Esophagus muscularis mucosa (tissue), 4 donors: Measurements from ENCODE around the gene SLC28A1.

Experiments used
- CTCF ChIP-seq, 3 experiments: fragments of 200-600 bp in 2 of 3; fragments of 450-650 bp in 1 of 3; sonication (generic) in 2 of 3; IDR thresholded peaks; one replicate each; pipeline ENCODE4 v1.5.1; 2017 to 2019; ENCODE audit warnings: antibody characterized with exemption in 3 of 3, mild to moderate bottlenecking in 2 of 3, moderate library complexity in 1 of 3
- EP300 ChIP-seq: sonication (generic); formaldehyde crosslinking; IDR thresholded peaks from one replicate; pipeline ENCODE4 v1.6.1; 2017; ENCODE audit warnings: antibody characterized with exemption
- POLR2A ChIP-seq: fragments of 450-650 bp; IDR thresholded peaks from one replicate; pipeline ENCODE4 v1.6.1; 2017; ENCODE audit warnings: antibody characterized with exemption, moderate library complexity, mild to moderate bottlenecking, low read depth
- POLR2AphosphoS5 ChIP-seq, 2 donors: sonication (generic); formaldehyde crosslinking; IDR thresholded peaks; one replicate each; pipeline ENCODE4 v1.6.1; 2017; ENCODE audit warnings: antibody characterized with exemption in 2 of 2

DNA sequence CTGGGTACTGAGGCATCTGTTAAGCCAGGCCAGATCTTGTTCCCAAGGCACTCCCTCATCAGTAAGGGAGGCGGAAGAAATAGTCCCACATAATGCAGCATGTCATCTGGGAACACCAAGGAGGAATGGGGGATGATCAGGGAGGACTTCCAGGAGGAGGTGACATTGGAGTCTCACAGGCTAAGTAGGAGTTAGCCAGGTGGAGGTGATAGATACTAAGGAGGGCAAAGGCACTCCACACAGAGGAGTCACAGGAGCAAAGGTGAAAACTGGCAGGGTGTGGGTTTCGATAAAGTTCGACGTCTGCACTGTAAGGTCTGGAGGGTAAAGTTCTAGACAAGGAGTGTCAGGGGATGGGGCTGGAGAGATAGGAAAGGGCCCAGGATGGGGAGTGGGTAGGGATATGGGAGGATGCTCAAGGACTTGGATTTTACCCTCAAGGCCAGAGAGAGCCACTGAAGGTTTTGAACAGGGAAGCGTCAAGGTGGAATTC lies 6.3 kb downstream of the SLC28A1 start:
- no peak for TF ChIP-seq POLR2A
- no peak for TF ChIP-seq CTCF (IDR thresholded peaks at IDR 0.05)
- no peak for TF ChIP-seq POLR2AphosphoS5 (IDR thresholded peaks at IDR 0.05)
- TF ChIP-seq EP300 = no peak
